Pancreas (tissue), 10 donors: ENCODE measurements around the gene PGAP3. TPM values are rescaled to one million over a fixed set of nuclear protein-coding genes. Genes with fewer than 3 reads are reported as not detected.

Source experiments
- ATAC-seq, 4 donors: fragments of 200-7000 bp; cut with Tn5 transposase; one replicate each; pipeline versions ENCODE4 v1.8.0 to v1.9.1; 2020; ENCODE audit warnings: mild to moderate bottlenecking in 4 of 4, moderate library complexity in 4 of 4
- DNase-seq, 6 donors: peaks; one replicate each; pipeline ENCODE4 v3.0.0-alpha.2; 2020
- FAIRE-seq: peaks from 2 replicates; lab custom pipeline; 2012; peaks lifted over from hg19 to GRCh38; lab: Jason Lieb, UNC
- H3K27ac ChIP-seq, 4 donors: fragments of 200-600 bp; sonication (generic); 1 replicate in 3 of 4; 2 replicates in 1 of 4; pipeline versions ENCODE4 v1.5.0 to v1.8.0; 2020
- H3K27me3 ChIP-seq, 4 donors: fragments of 200-600 bp; one replicate each; pipeline ENCODE4 v1.8.0; 2021
- H3K36me3 ChIP-seq, 3 donors: fragments of 200-600 bp; sonication (generic) in 1 of 3; one replicate each; pipeline versions ENCODE4 v1.5.0 to v1.8.0; 2020 to 2021
- H3K4me1 ChIP-seq, 3 donors: fragments of 200-600 bp; one replicate each; pipeline ENCODE4 v1.8.0; 2021
- H3K4me3 ChIP-seq, 4 donors: fragments of 200-600 bp; sonication (generic) in 2 of 4; one replicate each; pipeline versions ENCODE4 v1.5.0 to v1.8.0; 2020 to 2021
- H3K9me3 ChIP-seq, 4 donors: fragments of 200-600 bp; one replicate each; pipeline ENCODE4 v1.8.0; 2021
- WGBS, 2 donors: extraction: QIAGEN DNeasy Blood & Tissue Kit; methylation state at CpG; one replicate each; pipeline ENCODE4 v1.1.7; 2013; 5-methylcytosine and 5-hydroxymethylcytosine counted together
- intact Hi-C, 3 donors: fragments of 100-400 bp; cut with DNase I; formaldehyde crosslinking; loops; one replicate each; pipeline versions ENCODE4 v1.11.1 to v1.14.2; 2022
- polyA plus RNA-seq, 2 donors: library from polyadenylated mRNA; stranded (reverse); fragments of 200-250 nt; gene quantifications; one replicate each; pipeline ENCODE4 v1.2.3, GENCODE V29; 2013
- total RNA-seq, 6 donors: library from RNA; stranded (reverse); fragmentation: NEBNext Ultra II Directional in 4 of 6; extraction: Animal tissue kit (Norgen Biotek cat#: 25700) in 4 of 6; gene quantifications; one replicate each; pipeline versions ENCODE4 v1.2.1 to v1.2.4, GENCODE V29; 2021 to 2023
- TF ChIP-seq, protein P1 (sequence below), 4 donors: fragments of 200-600 bp; sonication (generic) in 3 of 4; IDR thresholded peaks; one replicate each; pipeline versions ENCODE4 v1.5.0 to v1.8.0; 2021; ENCODE audit warnings: antibody characterized with exemption in 4 of 4
- donor health status: healthy with polysubstance abuse.
- donor health status: DM: no; HTN: no; CAD: no; lungs with moderate emphysema.
- donor health status: DM: no; HTN: no; CAD: no.
- donor health status: control.
- donor health status: control.
- donor health status: Bipolar disorder and iron deficiency.
- donor health status: DM: yes; HTN: yes; CAD: no.
- donor health status: DM: no; HTN: no; CAD: no.
- donor health status: DM: no; HTN: no; CAD: no.
- donor health status: DM: yes; HTN: yes; CAD: no.

PGAP3 gene
- total and polyA plus RNA-seq, 8 donors: 19.4 to 46.3 (median 26.9) TPM

DNA sequence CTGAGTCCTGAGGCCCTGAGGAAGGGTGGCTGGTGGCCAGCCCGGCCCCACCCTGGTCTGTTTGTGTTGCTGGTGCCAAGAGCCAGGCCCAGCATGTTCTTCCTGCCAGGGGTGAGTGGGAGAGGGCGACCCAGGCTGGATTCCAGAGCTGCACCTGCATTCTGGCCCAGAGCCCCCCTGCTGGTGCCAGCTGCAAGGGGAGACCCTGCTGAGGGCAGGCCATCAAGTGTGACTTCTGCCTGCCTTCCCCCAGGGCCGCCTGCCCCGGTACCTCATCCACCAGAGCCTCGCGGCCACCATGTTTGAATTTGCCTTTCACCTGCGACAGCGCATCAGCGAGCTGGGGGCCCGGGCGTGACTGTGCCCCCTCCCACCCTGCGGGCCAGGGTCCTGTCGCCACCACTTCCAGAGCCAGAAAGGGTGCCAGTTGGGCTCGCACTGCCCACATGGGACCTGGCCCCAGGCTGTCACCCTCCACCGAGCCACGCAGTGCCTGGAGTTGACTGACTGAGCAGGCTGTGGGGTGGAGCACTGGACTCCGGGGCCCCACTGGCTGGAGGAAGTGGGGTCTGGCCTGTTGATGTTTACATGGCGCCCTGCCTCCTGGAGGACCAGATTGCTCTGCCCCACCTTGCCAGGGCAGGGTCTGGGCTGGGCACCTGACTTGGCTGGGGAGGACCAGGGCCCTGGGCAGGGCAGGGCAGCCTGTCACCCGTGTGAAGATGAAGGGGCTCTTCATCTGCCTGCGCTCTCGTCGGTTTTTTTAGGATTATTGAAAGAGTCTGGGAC is 25.1 kb downstream of the PGAP3 start:
- ATAC-seq (no peak), FAIRE-seq (no peak), DNase-seq (peak in 1 of 6 donors; percentile 13)
- H3K27me3 ChIP-seq: no peaks in the 10 kb centered on the region
- WGBS, 2 donors: 88 to 91% methylated on average over 22 of the region's 22 CpGs
- TF ChIP-seq, protein P1, sequence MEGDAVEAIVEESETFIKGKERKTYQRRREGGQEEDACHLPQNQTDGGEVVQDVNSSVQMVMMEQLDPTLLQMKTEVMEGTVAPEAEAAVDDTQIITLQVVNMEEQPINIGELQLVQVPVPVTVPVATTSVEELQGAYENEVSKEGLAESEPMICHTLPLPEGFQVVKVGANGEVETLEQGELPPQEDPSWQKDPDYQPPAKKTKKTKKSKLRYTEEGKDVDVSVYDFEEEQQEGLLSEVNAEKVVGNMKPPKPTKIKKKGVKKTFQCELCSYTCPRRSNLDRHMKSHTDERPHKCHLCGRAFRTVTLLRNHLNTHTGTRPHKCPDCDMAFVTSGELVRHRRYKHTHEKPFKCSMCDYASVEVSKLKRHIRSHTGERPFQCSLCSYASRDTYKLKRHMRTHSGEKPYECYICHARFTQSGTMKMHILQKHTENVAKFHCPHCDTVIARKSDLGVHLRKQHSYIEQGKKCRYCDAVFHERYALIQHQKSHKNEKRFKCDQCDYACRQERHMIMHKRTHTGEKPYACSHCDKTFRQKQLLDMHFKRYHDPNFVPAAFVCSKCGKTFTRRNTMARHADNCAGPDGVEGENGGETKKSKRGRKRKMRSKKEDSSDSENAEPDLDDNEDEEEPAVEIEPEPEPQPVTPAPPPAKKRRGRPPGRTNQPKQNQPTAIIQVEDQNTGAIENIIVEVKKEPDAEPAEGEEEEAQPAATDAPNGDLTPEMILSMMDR (IDR thresholded peaks at IDR 0.05): no peak
- H3K4me1 ChIP-seq: no peaks in the 10 kb centered on the region
- peaks cover 0 to 9% (median 0%) of the 10 kb centered on the region in 3 donors for H3K36me3 ChIP-seq
- no peak overlapping the region for H3K27ac ChIP-seq
- intact Hi-C loops: no loop called here
- H3K9me3 ChIP-seq: no peaks in the 10 kb centered on the region
- H3K4me3 ChIP-seq: no peak overlapping the region

- Histone ChIP-seq H3K36me3 (peaks cover 0 to 9% (median 0%) of the 10 kb centered on the region in 3 donors), H3K4me1 (no peaks in the 10 kb centered on the region), H3K4me3 (no peak overlapping the region), H3K27ac (no peak overlapping the region), H3K27me3 (no peaks in the 10 kb centered on the region), H3K9me3 (no peaks in the 10 kb centered on the region)
- no peak for ATAC-seq
- TF ChIP-seq, protein P1 (IDR thresholded peaks at IDR 0.05): no peak
- intact Hi-C loops: no loop called here
- FAIRE-seq: no peak
- DNase-seq: no peak
- WGBS, 2 donors: 87 to 88% methylated on average over 8 of the region's 8 CpGs
Measured at GRCh38 chr17:39661744-39662541, 25.9 kb downstream of the PGAP3 start.

DNA sequence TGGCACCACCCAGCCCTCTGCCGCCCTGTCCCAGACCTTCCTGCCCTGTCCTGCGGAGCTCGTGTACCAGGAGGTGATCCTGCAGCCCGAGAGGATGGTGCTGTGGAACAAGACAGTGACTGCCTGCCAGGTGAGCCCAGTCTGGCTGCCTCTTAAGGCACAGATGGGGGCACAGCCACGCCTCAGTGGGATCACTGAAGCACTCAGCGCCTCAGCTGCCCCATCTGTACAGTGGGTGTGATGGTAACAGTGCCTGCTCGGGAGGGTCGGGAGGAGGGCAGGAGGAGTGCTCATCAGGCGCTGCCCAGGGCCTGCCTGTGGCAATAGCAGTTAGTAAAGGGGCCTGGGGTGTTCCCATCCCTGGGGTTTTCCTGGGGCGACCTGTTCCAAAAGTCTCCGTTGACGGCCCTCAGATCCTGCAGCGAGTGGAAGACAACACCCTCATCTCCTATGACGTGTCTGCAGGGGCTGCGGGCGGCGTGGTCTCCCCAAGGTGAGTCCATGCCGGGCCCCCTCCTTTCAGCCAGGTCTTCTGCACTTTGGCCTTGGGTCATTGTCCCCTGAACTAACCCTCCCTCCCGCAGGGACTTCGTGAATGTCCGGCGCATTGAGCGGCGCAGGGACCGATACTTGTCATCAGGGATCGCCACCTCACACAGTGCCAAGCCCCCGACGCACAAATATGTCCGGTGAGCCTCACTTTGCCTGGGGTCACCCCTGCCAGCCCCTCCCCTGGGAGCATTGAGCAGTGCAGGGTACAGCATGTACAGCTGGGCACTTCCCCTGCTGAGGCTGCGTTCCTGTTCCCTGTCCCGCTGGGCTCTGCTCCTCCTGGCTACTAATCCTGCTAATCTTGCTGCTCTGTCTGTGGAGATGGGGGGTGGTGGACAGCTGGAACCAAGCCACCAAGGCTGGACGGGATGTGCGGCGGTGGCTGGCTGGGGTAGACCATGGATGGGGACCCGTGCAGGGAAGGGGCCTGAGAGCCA is 27.2 kb downstream of the PGAP3 start:
- TF ChIP-seq, protein P1 (IDR thresholded peaks at IDR 0.05): no peak
- Histone ChIP-seq H3K4me1 (no peaks in the 10 kb centered on the region), H3K4me3 (no peak overlapping the region), H3K27me3 (no peaks in the 10 kb centered on the region), H3K36me3 (peaks cover 0 to 9% (median 0%) of the 10 kb centered on the region in 3 donors), H3K27ac (no peak overlapping the region), H3K9me3 (no peaks in the 10 kb centered on the region)
- WGBS, 2 donors: 91 to 94% methylated on average over 35 of the region's 35 CpGs
- intact Hi-C loops: no loop called here
- peak in 1 of 6 donors; percentile 14 for DNase-seq
- ATAC-seq: no peak
- no peak for FAIRE-seq

DNA sequence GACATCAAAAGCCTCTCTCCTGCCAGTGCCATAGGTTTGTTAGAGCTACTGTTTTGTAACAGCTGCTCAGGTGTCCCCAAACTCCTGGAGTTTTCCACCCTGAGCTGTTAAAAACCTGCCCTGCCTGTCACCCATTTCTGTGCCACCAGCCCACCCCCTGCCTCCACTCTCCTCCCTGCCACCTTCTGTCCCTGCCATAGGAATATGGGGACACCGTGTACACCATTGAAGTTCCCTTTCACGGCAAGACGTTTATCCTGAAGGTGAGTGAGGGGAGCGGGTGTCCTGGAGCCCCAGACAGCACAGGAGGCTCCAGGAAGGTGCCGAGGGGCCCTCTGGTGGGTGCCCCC is 27.9 kb downstream of the PGAP3 start:
- TF ChIP-seq, protein P1 (IDR thresholded peaks at IDR 0.05): no peak
- no peak overlapping the region for H3K27ac ChIP-seq
- intact Hi-C loops: no loop called here
- H3K36me3 ChIP-seq: peaks cover 0 to 9% (median 0%) of the 10 kb centered on the region in 3 donors
- FAIRE-seq (no peak), DNase-seq (no peak), ATAC-seq (no peak)
- no peaks in the 10 kb centered on the region for H3K9me3 ChIP-seq
- no peaks in the 10 kb centered on the region for H3K4me1 ChIP-seq
- WGBS, 2 donors: 76 to 81% methylated on average over 5 of the region's 5 CpGs
- H3K27me3 ChIP-seq: no peaks in the 10 kb centered on the region
- no peak overlapping the region for H3K4me3 ChIP-seq
